Measurements from ENCODE around the gene FLOT1.
"Not testable (repeated sequence)": the region's sequence is repeated elsewhere in the genome, so short reads cannot be mapped to it uniquely, and the experiment has no call there.

Gene FLOT1

DNA sequence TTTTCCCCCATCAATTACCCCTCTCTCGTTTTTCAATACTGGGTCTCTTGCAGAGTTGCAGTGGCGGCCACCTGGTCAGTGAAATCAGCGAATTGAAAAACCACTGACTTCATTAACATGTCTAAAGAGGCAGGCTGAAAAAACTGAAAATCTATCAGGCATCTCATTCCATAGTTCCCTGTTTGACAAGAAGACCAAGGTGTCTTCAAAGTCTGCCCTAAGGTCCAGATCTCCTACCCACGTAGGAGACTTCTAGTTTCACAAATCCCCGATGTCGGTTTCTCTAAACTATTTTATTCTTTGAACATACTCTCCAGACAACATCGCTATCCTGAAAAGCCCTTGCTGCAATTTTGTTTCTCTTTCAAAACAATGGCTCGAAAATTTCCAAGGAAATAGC is 23.1 kb downstream of the FLOT1 start:
- Mint-ChIP-seq H3K9me3 (no peaks in the 10 kb centered on the region), H3K4me1 (ENCODE audit: low read depth) (peaks cover 50% of the 10 kb centered on the region), H3K4me3 (peak overlapping the region; percentile 93), H3K36me3 (ENCODE audit: low read depth) (peaks cover 67% of the 10 kb centered on the region), H3K27ac (peak overlapping the region; percentile 92), H3K27me3 (ENCODE audit: low read depth) (peaks cover 4% of the 10 kb centered on the region)
- DNase-seq (ENCODE audit: low spot score), result no peak

- H3K27ac Mint-ChIP-seq, result peak overlapping the region; percentile 98
- peaks cover 65% of the 10 kb centered on the region for H3K36me3 Mint-ChIP-seq (ENCODE audit: low read depth)
- H3K9me3 Mint-ChIP-seq; H3K27me3 Mint-ChIP-seq (ENCODE audit: low read depth); DNase-seq (ENCODE audit: low spot score): not testable (repeated sequence)
- H3K4me1 Mint-ChIP-seq (ENCODE audit: low read depth), result peaks cover 44% of the 10 kb centered on the region
- H3K4me3 Mint-ChIP-seq, result peak overlapping the region; percentile 93
Measured at GRCh38 chr6:30717845-30718720, 24.4 kb downstream of the FLOT1 start.

GRCh38 chr6:30717129-30717844 is 25.2 kb downstream of the FLOT1 start, which contains the start of gene MDC1:
TSS of gene MDC1 (minus strand) at chr6:30717281. CDS start at chr6:30715175, 2,106 bp downstream.
- Mint-ChIP-seq H3K27me3 (ENCODE audit: low read depth) (peaks cover 4% of the 10 kb centered on the region), H3K4me3 (peak within 1 kb of the TSS; percentile 93), H3K4me1 (ENCODE audit: low read depth) (peaks cover 47% of the 10 kb centered on the region), H3K9me3 (no peaks in the 10 kb centered on the region), H3K36me3 (ENCODE audit: low read depth) (peaks cover 65% of the 10 kb centered on the region), H3K27ac (peak within 1 kb of the TSS; percentile 98)
- peak; percentile 100 for DNase-seq (ENCODE audit: low spot score)

- H3K4me3 Mint-ChIP-seq, result peak overlapping the region; percentile 93
- H3K27me3 Mint-ChIP-seq (ENCODE audit: low read depth), result peaks cover 4% of the 10 kb centered on the region
- H3K27ac Mint-ChIP-seq, result peak overlapping the region; percentile 98
- H3K4me1 Mint-ChIP-seq (ENCODE audit: low read depth), result peaks cover 52% of the 10 kb centered on the region
- H3K36me3 Mint-ChIP-seq (ENCODE audit: low read depth), result peaks cover 65% of the 10 kb centered on the region
- no peak for DNase-seq (ENCODE audit: low spot score)
- no peaks in the 10 kb centered on the region for H3K9me3 Mint-ChIP-seq
Measured at GRCh38 chr6:30716879-30717128, 25.7 kb downstream of the FLOT1 start.

DNA sequence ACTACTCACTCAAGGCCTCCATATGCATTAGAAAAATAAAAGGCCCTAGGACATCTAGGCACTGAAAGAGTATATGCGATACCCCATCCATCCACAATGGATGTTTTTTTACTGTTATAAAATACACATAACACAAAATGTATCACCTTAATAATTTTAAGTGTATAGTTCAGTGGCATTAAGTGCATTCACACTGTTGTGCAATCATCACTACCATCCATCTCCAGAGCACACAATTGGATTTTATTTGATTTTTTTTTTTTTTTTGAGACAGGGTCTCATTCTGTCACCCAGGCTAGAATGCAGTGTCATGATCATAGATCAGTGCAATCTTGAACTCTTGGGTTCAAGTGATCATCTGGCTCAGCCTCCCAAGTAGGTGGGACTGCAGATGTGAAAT is 28.2 kb downstream of the FLOT1 start:
- Mint-ChIP-seq H3K4me3 (no peak overlapping the region), H3K4me1 (ENCODE audit: low read depth) (peaks cover 57% of the 10 kb centered on the region), H3K9me3 (no peaks in the 10 kb centered on the region), H3K27ac (no peak overlapping the region), H3K27me3 (ENCODE audit: low read depth) (no peaks in the 10 kb centered on the region), H3K36me3 (ENCODE audit: low read depth) (peaks cover 65% of the 10 kb centered on the region)
- DNase-seq (ENCODE audit: low spot score), result no peak

- H3K27ac Mint-ChIP-seq, result peak overlapping the region; percentile 80
- H3K9me3 Mint-ChIP-seq, result no peaks in the 10 kb centered on the region
- peaks cover 49% of the 10 kb centered on the region for H3K4me1 Mint-ChIP-seq (ENCODE audit: low read depth)
- H3K36me3 Mint-ChIP-seq (ENCODE audit: low read depth), result peaks cover 69% of the 10 kb centered on the region
- peak overlapping the region; percentile 61 for H3K4me3 Mint-ChIP-seq
- no peaks in the 10 kb centered on the region for H3K27me3 Mint-ChIP-seq (ENCODE audit: low read depth)
- no peak for DNase-seq (ENCODE audit: low spot score)
Measured at GRCh38 chr6:30712441-30712945, 30.0 kb downstream of the FLOT1 start.

DNA sequence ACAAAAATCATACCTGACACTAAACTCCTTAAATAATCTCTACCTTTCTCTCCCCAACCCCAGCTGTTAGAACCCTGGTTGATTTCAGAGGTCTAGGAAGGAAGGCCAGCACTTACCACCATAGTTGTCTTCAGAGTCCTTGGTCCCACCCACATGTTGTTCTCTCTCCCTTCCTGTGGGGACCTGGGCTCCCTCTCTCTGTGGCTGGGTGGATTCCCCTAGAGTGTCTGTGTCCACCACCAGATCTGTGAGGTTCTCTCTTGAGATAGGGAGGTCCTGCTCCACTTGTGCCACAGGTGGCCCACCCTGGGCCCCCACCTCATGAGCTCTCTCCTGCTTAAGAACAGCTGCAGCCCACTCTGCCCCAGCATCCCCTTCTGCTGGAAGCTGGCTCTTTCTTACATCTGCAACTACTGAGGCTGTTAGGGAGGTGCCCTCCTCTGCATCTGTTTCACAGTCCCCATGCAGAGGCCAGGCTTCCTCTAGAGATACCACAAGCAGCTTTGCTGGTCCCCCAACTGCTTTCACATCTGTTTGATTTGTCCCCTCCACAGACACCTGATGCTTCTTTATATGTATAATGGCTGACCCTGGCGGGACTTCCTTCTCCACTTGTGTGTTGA is 30.6 kb downstream of the FLOT1 start:
- Mint-ChIP-seq H3K27ac (peak overlapping the region; percentile 80), H3K4me1 (ENCODE audit: low read depth) (peaks cover 49% of the 10 kb centered on the region), H3K4me3 (peak overlapping the region; percentile 61), H3K36me3 (ENCODE audit: low read depth) (peaks cover 70% of the 10 kb centered on the region), H3K27me3 (ENCODE audit: low read depth) (no peaks in the 10 kb centered on the region), H3K9me3 (no peaks in the 10 kb centered on the region)
- DNase-seq (ENCODE audit: low spot score), result no peak

GRCh38 chr6:30709101-30709868 is 33.2 kb downstream of the FLOT1 start:
- H3K27me3 Mint-ChIP-seq (ENCODE audit: low read depth), result no peaks in the 10 kb centered on the region
- no peak overlapping the region for H3K27ac Mint-ChIP-seq
- H3K4me1 Mint-ChIP-seq (ENCODE audit: low read depth), result peaks cover 31% of the 10 kb centered on the region
- H3K36me3 Mint-ChIP-seq (ENCODE audit: low read depth), result peaks cover 65% of the 10 kb centered on the region
- no peak for DNase-seq (ENCODE audit: low spot score)
- no peak overlapping the region for H3K4me3 Mint-ChIP-seq
- no peaks in the 10 kb centered on the region for H3K9me3 Mint-ChIP-seq

DNA sequence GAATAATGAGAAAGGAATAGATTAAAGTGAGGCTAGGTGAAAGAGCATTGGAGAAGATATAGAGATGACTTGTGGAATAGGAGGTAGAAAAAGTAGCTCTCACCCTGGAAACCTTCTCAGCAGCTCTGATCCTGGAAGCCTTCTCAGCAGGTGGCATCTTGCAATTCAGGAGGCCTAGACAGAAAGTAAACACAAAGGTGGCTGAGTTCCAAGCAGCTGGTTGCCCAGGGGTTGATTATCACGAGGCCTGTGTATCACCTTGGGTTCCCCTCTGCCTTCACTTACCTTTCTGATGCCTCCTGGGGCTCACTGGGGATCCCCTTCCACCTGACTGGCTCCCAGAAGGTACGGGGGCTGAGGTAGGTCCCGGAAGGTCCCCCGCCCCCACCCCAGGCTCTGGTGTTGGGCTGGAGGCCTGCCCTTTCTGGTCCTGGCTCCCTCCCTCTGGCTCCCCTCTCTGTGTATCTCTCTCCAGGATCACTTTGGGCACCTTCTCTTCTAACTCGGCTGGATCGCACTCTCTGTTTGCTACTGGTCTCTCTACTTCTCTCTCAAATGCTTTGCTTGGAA is 35.1 kb downstream of the FLOT1 start:
- H3K27ac Mint-ChIP-seq, result no peak overlapping the region
- H3K27me3 Mint-ChIP-seq (ENCODE audit: low read depth), result no peaks in the 10 kb centered on the region
- no peaks in the 10 kb centered on the region for H3K9me3 Mint-ChIP-seq
- H3K36me3 Mint-ChIP-seq (ENCODE audit: low read depth), result peaks cover 64% of the 10 kb centered on the region
- no peak for DNase-seq (ENCODE audit: low spot score)
- no peak overlapping the region for H3K4me3 Mint-ChIP-seq
- H3K4me1 Mint-ChIP-seq (ENCODE audit: low read depth), result peaks cover 17% of the 10 kb centered on the region

- Mint-ChIP-seq H3K36me3 (ENCODE audit: low read depth) (peaks cover 53% of the 10 kb centered on the region), H3K27me3 (ENCODE audit: low read depth) (no peaks in the 10 kb centered on the region), H3K4me3 (no peak overlapping the region), H3K27ac (no peak overlapping the region), H3K9me3 (no peaks in the 10 kb centered on the region), H3K4me1 (ENCODE audit: low read depth) (peaks cover under 1% of the 10 kb centered on the region)
- no peak for DNase-seq (ENCODE audit: low spot score)
Measured at GRCh38 chr6:30705620-30706019, 36.9 kb downstream of the FLOT1 start.

GRCh38 chr6:30703821-30704220 is 38.7 kb downstream of the FLOT1 start:
- Mint-ChIP-seq H3K27ac (no peak overlapping the region), H3K36me3 (ENCODE audit: low read depth) (peaks cover 57% of the 10 kb centered on the region), H3K4me1 (ENCODE audit: low read depth) (no peaks in the 10 kb centered on the region), H3K9me3 (no peaks in the 10 kb centered on the region), H3K4me3 (no peak overlapping the region), H3K27me3 (ENCODE audit: low read depth) (no peaks in the 10 kb centered on the region)
- no peak for DNase-seq (ENCODE audit: low spot score)

- H3K9me3 Mint-ChIP-seq, result no peaks in the 10 kb centered on the region
- DNase-seq (ENCODE audit: low spot score), result no peak
- no peak overlapping the region for H3K27ac Mint-ChIP-seq
- peaks cover 55% of the 10 kb centered on the region for H3K36me3 Mint-ChIP-seq (ENCODE audit: low read depth)
- no peaks in the 10 kb centered on the region for H3K4me1 Mint-ChIP-seq (ENCODE audit: low read depth)
- H3K27me3 Mint-ChIP-seq (ENCODE audit: low read depth), result no peaks in the 10 kb centered on the region
- no peak overlapping the region for H3K4me3 Mint-ChIP-seq
Measured at GRCh38 chr6:30703011-30703410, 39.5 kb downstream of the FLOT1 start.

- H3K36me3 Mint-ChIP-seq (ENCODE audit: low read depth), result peaks cover 40% of the 10 kb centered on the region
- no peaks in the 10 kb centered on the region for H3K9me3 Mint-ChIP-seq
- no peaks in the 10 kb centered on the region for H3K27me3 Mint-ChIP-seq (ENCODE audit: low read depth)
- no peak for DNase-seq (ENCODE audit: low spot score)
- no peak overlapping the region for H3K4me3 Mint-ChIP-seq
- no peaks in the 10 kb centered on the region for H3K4me1 Mint-ChIP-seq (ENCODE audit: low read depth)
- no peak overlapping the region for H3K27ac Mint-ChIP-seq
Measured at GRCh38 chr6:30700340-30700739, 42.1 kb downstream of the FLOT1 start.
